Common myeloid progenitor, CD34-positive (primary cell): ENCODE results near the gene WDR91.

Experiments
- CTCF ChIA-PET: fragments of 350-600 bp; sonication (Branson Sonifier 250); formaldehyde crosslinking; loops from one replicate; lab custom pipeline; 2021; ENCODE audit warnings: antibody characterized with exemption; lab: Charles Lee
- POLR2A ChIA-PET: fragments of 350-600 bp; sonication (Branson Sonifier 250); formaldehyde crosslinking; loops from one replicate; lab custom pipeline; 2021; ENCODE audit warnings: antibody characterized with exemption; lab: Charles Lee
- DNase-seq, 3 donors: peaks; one replicate each; pipeline versions ENCODE4 v3.0.0 to v3.0.0-alpha.2; 2013
- H3K27ac ChIP-seq, 2 experiments: 1 replicate in 1 of 2; 2 replicates in 1 of 2; pipeline ENCODE4 v1.7.0; 2013; ENCODE audit warnings: inconsistent platforms in 2 of 2, low read length in 2 of 2, mild to moderate bottlenecking in 2 of 2, low read depth in 1 of 2, moderate library complexity in 1 of 2; ENCODE audit not compliant: severe bottlenecking in 2 of 2, insufficient read depth in 1 of 2, poor library complexity in 1 of 2
- H3K27me3 ChIP-seq, 5 experiments: replicated peaks in 2 of 5; 1 replicate in 3 of 5; 2 replicates in 2 of 5; pipeline versions ENCODE4 v1.6.1 to v1.7.0; 2013; ENCODE audit warnings: low read length in 4 of 5, mild to moderate bottlenecking in 2 of 5, moderate library complexity in 2 of 5, inconsistent platforms in 1 of 5; ENCODE audit not compliant: insufficient read depth in 5 of 5, control insufficient read depth in 4 of 5
- H3K36me3 ChIP-seq, 4 experiments: 1 replicate in 2 of 4; 2 replicates in 2 of 4; pipeline versions ENCODE4 v1.6.1 to v1.7.0; 2013; ENCODE audit warnings: low read length in 3 of 4, control low read depth in 1 of 4, mild to moderate bottlenecking in 1 of 4; ENCODE audit not compliant: control insufficient read depth in 4 of 4, insufficient read depth in 4 of 4
- H3K4me1 ChIP-seq, 4 experiments: 1 replicate in 3 of 4; 2 replicates in 1 of 4; pipeline versions ENCODE4 v1.6.1 to v1.7.1; 2013; ENCODE audit warnings: low read length in 3 of 4, mild to moderate bottlenecking in 3 of 4, control low read depth in 1 of 4, inconsistent platforms in 1 of 4, moderate library complexity in 1 of 4; ENCODE audit not compliant: control insufficient read depth in 4 of 4, insufficient read depth in 4 of 4; ENCODE audit errors: control extremely low read depth in 1 of 4
- H3K4me3 ChIP-seq, 7 experiments: 1 replicate in 4 of 7; 2 replicates in 3 of 7; pipeline versions ENCODE4 v1.5.1 to v1.7.0; 2013; ENCODE audit warnings: mild to moderate bottlenecking in 7 of 7, low read length in 6 of 7, moderate library complexity in 6 of 7, inconsistent platforms in 2 of 7, low read depth in 2 of 7, control low read depth in 1 of 7; ENCODE audit not compliant: insufficient read depth in 4 of 7, control insufficient read depth in 1 of 7; ENCODE audit errors: extremely low read depth in 1 of 7
- H3K9me3 ChIP-seq, 5 experiments: 1 replicate in 4 of 5; 2 replicates in 1 of 5; pipeline versions ENCODE4 v1.6.1 to v1.7.1; 2013; ENCODE audit warnings: low read length in 4 of 5, mild to moderate bottlenecking in 2 of 5, inconsistent platforms in 1 of 5, low read depth in 1 of 5, moderate library complexity in 1 of 5; ENCODE audit not compliant: control insufficient read depth in 4 of 5, insufficient read depth in 2 of 5; ENCODE audit errors: control extremely low read depth in 1 of 5
- WGBS: methylation state at CpG from one replicate; pipeline ENCODE4 v1.1.5; 2013; ENCODE audit not compliant: insufficient coverage; 5-methylcytosine and 5-hydroxymethylcytosine counted together

The WDR91 gene

DNA sequence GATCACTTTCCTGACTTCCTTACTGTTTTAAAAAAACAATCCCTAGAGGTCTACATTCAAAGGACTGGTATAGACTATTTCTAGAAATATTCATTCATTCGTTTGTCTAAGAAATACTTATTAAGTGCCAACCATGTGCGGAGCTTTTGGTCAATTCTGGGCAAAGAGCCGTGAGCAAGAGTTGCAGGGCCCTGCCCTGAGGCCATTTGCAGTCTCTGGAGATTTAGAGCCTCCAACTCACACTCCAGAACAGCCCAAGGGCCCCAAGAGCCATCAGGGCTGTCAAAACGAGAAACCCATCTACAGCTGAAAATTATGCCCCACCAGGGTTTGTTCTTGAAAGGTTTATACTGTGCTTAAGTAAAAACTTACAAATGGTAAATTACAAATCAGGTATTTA lies 16.2 kb downstream of the WDR91 start:
- H3K27me3 ChIP-seq: no peaks in the 10 kb centered on the region
- DNase-seq: no peak
- WGBS: 95% methylated on average over 3 of the region's 4 CpGs
- ChIA-PET POLR2A (no interaction called here), CTCF (interaction anchor here (1.3 kb wide), 1 partner anchor 15 kb away, joined by 3 read pairs; no protein-coding TSS in a partner anchor)
- H3K4me3 ChIP-seq: no peak overlapping the region
- H3K4me1 ChIP-seq: no peaks in the 10 kb centered on the region
- peaks cover 27 to 94% (median 60%) of the 10 kb centered on the region in 4 experiments for H3K36me3 ChIP-seq
- H3K9me3 ChIP-seq: no peaks in the 10 kb centered on the region
- no peak overlapping the region for H3K27ac ChIP-seq

- WGBS: 96% methylated on average over 9 of the region's 12 CpGs
- Histone ChIP-seq H3K4me1 (no peaks in the 10 kb centered on the region), H3K27ac (no peak overlapping the region), H3K27me3 (no peaks in the 10 kb centered on the region), H3K36me3 (peaks cover 27 to 94% (median 63%) of the 10 kb centered on the region in 4 experiments), H3K4me3 (no peak overlapping the region), H3K9me3 (no peaks in the 10 kb centered on the region)
- no peak for DNase-seq
- CTCF ChIA-PET: no interaction called here
- POLR2A ChIA-PET: no interaction called here
Measured at GRCh38 chr7:135194494-135195095, 16.7 kb downstream of the WDR91 start.

DNA sequence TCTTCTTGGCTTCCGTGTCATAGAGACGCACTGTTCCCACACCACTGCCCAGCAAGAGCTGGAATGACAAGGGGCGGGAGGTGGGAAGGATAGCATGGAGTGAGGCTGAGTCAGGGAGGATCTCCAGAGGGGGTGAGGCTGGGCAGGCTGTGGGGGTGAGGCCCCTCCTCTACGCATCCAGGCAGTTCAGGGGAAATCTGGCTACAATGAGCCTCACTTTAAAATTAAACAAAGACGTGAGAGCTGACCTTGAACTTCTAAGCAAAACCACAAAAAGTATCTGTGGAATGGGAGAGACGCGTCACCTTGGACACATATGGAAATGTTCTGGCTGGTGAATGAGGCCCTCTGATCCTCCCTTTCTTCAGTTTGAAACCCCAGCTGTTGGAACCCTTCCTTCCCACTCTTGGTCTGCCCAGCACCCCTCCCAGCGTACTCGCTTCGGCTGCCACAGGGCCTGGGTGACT lies 17.7 kb downstream of the WDR91 start:
- CTCF ChIA-PET: no interaction called here
- H3K27ac ChIP-seq: no peak overlapping the region
- POLR2A ChIA-PET: no interaction called here
- H3K9me3 ChIP-seq: no peaks in the 10 kb centered on the region
- peaks cover 25 to 94% (median 66%) of the 10 kb centered on the region in 4 experiments for H3K36me3 ChIP-seq
- H3K27me3 ChIP-seq: no peaks in the 10 kb centered on the region
- no peaks in the 10 kb centered on the region for H3K4me1 ChIP-seq
- H3K4me3 ChIP-seq: no peak overlapping the region
- no peak for DNase-seq
- 96% methylated on average over 4 of the region's 10 CpGs for WGBS

DNA sequence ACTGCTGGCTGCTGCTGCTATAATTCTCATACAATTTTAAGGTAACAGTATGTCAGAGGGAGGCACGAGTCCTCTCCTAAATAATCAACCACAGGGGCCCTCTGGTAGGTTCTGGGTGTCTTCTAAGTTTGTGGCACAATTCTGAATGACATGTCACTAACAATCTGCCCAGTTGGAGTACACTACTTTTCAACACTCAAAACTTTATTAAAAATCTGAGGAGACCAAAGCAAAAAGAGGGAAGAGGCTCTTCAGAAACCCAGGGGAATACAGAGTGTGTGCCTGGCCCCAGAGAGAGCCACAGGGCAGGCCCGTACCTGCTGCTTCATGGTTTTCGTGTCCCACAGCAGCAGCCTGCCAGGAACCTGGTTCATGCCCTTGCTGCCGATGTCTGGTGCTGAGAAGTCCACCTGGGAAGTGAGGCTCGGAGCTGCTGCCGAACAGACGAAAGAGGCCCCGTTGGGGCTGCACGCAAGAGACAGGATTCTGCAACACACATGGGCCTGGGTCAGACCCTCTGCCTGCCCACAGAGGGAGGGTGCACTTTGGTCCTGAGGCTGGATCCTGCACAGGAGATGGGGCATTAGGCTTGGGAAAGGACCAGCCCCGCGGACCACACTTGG lies 18.3 kb downstream of the WDR91 start:
- no peak overlapping the region for H3K27ac ChIP-seq
- no peak for DNase-seq
- no peaks in the 10 kb centered on the region for H3K9me3 ChIP-seq
- POLR2A ChIA-PET: no interaction called here
- H3K4me1 ChIP-seq: no peaks in the 10 kb centered on the region
- 95% methylated on average over 9 of the region's 11 CpGs for WGBS
- peaks cover 25 to 95% (median 67%) of the 10 kb centered on the region in 4 experiments for H3K36me3 ChIP-seq
- CTCF ChIA-PET: no interaction called here
- no peak overlapping the region for H3K4me3 ChIP-seq
- no peaks in the 10 kb centered on the region for H3K27me3 ChIP-seq

DNA sequence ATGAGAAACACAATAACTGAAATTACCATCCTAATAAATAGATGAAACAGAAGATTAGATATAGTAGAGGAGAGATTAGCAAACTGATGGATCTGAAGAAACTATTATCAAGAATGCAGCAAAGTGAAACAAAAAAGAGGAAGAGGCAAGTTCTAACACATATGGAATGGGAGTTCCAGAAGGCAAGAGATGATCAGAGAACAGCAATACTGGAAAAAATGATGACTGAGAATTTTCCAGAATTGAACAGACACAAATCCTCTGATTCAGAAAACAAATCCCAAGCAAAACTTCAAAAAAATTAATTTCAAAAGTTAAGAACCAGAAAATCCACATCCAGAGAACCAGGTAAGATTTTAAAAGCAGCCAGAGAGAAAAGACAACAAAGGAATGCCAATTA lies 20.6 kb downstream of the WDR91 start:
- no peaks in the 10 kb centered on the region for H3K9me3 ChIP-seq
- no peak for DNase-seq
- peaks cover 22 to 96% (median 68%) of the 10 kb centered on the region in 4 experiments for H3K36me3 ChIP-seq
- H3K4me1 ChIP-seq: peaks cover 0 to 5% (median 0%) of the 10 kb centered on the region in 4 experiments
- no peak overlapping the region for H3K4me3 ChIP-seq
- ChIA-PET POLR2A (interaction anchor here (0.5 to 0.7 kb wide), 2 partner anchors 52 to 527 kb away, joined by 3 to 4 read pairs; no protein-coding TSS in a partner anchor), CTCF (interaction anchor here (1.4 to 1.6 kb wide), 2 partner anchors 13 to 19 kb away, joined by 3 to 4 read pairs; no protein-coding TSS in a partner anchor)
- no peaks in the 10 kb centered on the region for H3K27me3 ChIP-seq
- no peak overlapping the region for H3K27ac ChIP-seq

DNA sequence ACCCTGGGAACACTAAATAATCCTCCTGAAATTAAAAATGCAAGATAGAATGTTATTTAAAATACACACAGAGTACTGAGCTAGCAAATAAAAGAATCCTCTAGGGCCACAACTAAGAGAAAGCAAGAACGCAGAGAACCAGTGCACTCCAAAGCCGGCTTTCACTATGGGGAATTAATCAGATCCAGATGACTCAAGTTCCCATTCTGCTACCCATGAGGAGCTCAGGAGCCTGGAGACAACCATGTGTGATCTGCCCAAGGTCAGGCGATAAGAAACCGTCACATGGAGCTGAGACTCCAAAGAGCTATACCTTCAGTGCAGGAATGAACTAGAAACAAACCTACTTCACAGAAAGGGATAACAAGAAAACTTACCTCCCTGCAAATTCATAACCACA lies 21.4 kb downstream of the WDR91 start:
- ChIA-PET CTCF (interaction anchor here (1.2 kb wide), 1 partner anchor 13 kb away, joined by 4 read pairs; no protein-coding TSS in a partner anchor), POLR2A (interaction anchor here (0.7 kb wide), 1 partner anchor 526 kb away, joined by 4 read pairs; no protein-coding TSS in a partner anchor)
- DNase-seq: no peak
- H3K4me1 ChIP-seq: peaks cover 0 to 6% (median 0%) of the 10 kb centered on the region in 4 experiments
- 100% methylated on average over 3 of the region's 4 CpGs for WGBS
- H3K36me3 ChIP-seq: peaks cover 19 to 97% (median 71%) of the 10 kb centered on the region in 4 experiments
- no peak overlapping the region for H3K27ac ChIP-seq
- H3K9me3 ChIP-seq: no peaks in the 10 kb centered on the region
- no peaks in the 10 kb centered on the region for H3K27me3 ChIP-seq
- no peak overlapping the region for H3K4me3 ChIP-seq

DNA sequence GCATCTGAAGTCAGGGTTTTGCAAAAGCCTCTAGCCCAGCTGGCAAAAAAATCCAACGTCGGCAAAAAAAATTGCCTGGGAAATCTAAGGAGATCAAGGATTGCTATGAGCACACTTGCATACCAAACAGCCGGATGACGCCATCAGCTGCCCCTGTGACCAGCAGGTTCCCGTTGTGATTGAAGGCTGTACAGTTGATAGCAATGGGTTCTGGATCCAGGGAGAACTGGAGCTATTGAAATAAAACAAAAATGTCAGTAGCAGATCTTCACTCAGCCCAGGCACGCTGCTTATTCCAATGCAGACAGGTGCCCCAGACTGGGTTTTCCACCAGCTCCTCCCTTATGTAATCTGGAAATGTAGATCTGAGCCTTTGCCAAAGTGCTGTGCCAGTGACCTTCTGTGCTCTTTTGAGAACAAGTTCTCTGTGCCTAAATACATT lies 22.1 kb downstream of the WDR91 start:
- Histone ChIP-seq H3K4me1 (peaks cover 0 to 6% (median 0%) of the 10 kb centered on the region in 4 experiments), H3K27me3 (no peaks in the 10 kb centered on the region), H3K9me3 (peaks cover 0 to 3% (median 0%) of the 10 kb centered on the region in 5 experiments), H3K36me3 (peaks cover 13 to 97% (median 67%) of the 10 kb centered on the region in 4 experiments), H3K27ac (no peak overlapping the region), H3K4me3 (no peak overlapping the region)
- ChIA-PET CTCF (interaction anchor here (0.7 to 2.0 kb wide), 5 partner anchors 9 to 35 kb away, joined by 4 to 7 read pairs (median 4); no protein-coding TSS in a partner anchor), POLR2A (no interaction called here)
- no peak for DNase-seq
- WGBS: 100% methylated on average over 6 of the region's 6 CpGs
